ENCODE measurements around the gene POU2AF3. TPM values are rescaled to one million over a fixed set of nuclear protein-coding genes. Genes with fewer than 3 reads are reported as not detected.

The POU2AF3 gene
- total and polyA plus RNA-seq, 2 of the 4 experiments (the other 2 are of a cell fraction) = 0.17 TPM; not detected in 1

GRCh38 chr11:111260811-111261210 is 37.5 kb upstream of the POU2AF3 start:
- H2AFZ ChIP-seq (replicated peaks; ENCODE audit: low read length, poor library complexity) = no peak overlapping the region
- no peak overlapping the region for H2AK9ac ChIP-seq (replicated peaks; ENCODE audit: low read depth, low read length, poor library complexity)
- dilution Hi-C loops (cut with HindIII; ENCODE audit: low sequenced_read_pairs, unreplicated experiment) (no loop called here), intact Hi-C loops (cut with micrococcal nuclease) (no loop called here), in situ Hi-C loops (cut with MboI; ENCODE audit: low sequenced_read_pairs) (no loop called here)
- no TSS peak for BruUV-seq (replicated peaks)
- no peak overlapping the region for H4K91ac ChIP-seq (ENCODE audit: insufficient read depth, low read depth, low read length)
- no peak overlapping the region for H3K18ac ChIP-seq (ENCODE audit: low read depth, low read length)
- H2BK15ac ChIP-seq (ENCODE audit: low read depth, low read length) = no peak overlapping the region
- no peak overlapping the region for H3K14ac ChIP-seq (replicated peaks; ENCODE audit: low read depth, low read length)
- no peak overlapping the region for H3K56ac ChIP-seq (ENCODE audit: extremely low read depth, insufficient read depth, low read length)
- H4K5ac ChIP-seq (ENCODE audit: low read depth, low read length) = no peak overlapping the region
- DNase-seq = no peak
- H3K23ac ChIP-seq (ENCODE audit: low read depth, low read length) = no peak overlapping the region
- H3K27me3 ChIP-seq (ENCODE audit: control insufficient read depth, insufficient read depth, low read length) = peaks cover 28% of the 10 kb centered on the region
- no peak for ATAC-seq (ENCODE audit: low read depth)
- no peak overlapping the region for H3K4me2 ChIP-seq (ENCODE audit: low read depth, low read length)
- no peak overlapping the region for H2BK120ac ChIP-seq (ENCODE audit: low read depth, low read length)
- no peak overlapping the region for H3K4me3 ChIP-seq (ENCODE audit: insufficient read depth, low read depth, low read length)
- no peak overlapping the region for H3K9ac ChIP-seq (ENCODE audit: low read depth, low read length)
- H3K27ac ChIP-seq (ENCODE audit: insufficient read depth, low read length) = no peak overlapping the region
- H3K4ac ChIP-seq (ENCODE audit: low read depth, low read length) = no peak overlapping the region
- no peaks in the 10 kb centered on the region for H3K79me1 ChIP-seq (ENCODE audit: low read depth in 1 of 2, low read length in 2 of 2)
- no peak overlapping the region for H4K8ac ChIP-seq (ENCODE audit: low read depth in 2 of 2, low read length in 2 of 2)
- no peak overlapping the region for H2BK20ac ChIP-seq (ENCODE audit: low read depth, low read length)
- no peaks in the 10 kb centered on the region for H4K20me1 ChIP-seq (ENCODE audit: insufficient read depth, low read length)
- H2AK5ac ChIP-seq (ENCODE audit: low read depth, low read length) = no peak overlapping the region
- CTCF ChIA-PET = no interaction called here
- no peaks in the 10 kb centered on the region for H3K9me1 ChIP-seq (ENCODE audit: insufficient read depth, low read length)
- H3K4me1 ChIP-seq (ENCODE audit: control insufficient read depth, insufficient read depth, low read length) = no peaks in the 10 kb centered on the region
- no peaks in the 10 kb centered on the region; the same call in 1 of the 2 replicates for H3K9me3 ChIP-seq (ENCODE audit: control insufficient read depth, insufficient read depth, low read length)
- POLR2A ChIA-PET (ENCODE audit: unreplicated experiment) = no interaction called here
- H3K36me3 ChIP-seq (ENCODE audit: control insufficient read depth, insufficient read depth, low read length) = no peaks in the 10 kb centered on the region
- WGBS, 2 experiments (ENCODE audit: extremely low coverage in 2 of 2, insufficient read length in 1 of 2) = 86% methylated on average over 3 of the region's 4 CpGs; no CpG with 5 or more reads in 1 of the 2 experiments
- no peak overlapping the region for H2BK5ac ChIP-seq (ENCODE audit: low read depth, low read length, poor library complexity, severe bottlenecking)
- no peak for TF ChIP-seq POLR2A (IDR thresholded peaks at IDR 0.05; ENCODE audit: low read depth, low read length)
- no peak for TF ChIP-seq USF2 (IDR thresholded peaks at IDR 0.05; ENCODE audit: low read depth, low read length)
- TF ChIP-seq FOS (IDR thresholded peaks at IDR 0.05; ENCODE audit: low read depth, low read length) = no peak
- TF ChIP-seq BHLHE40 (IDR thresholded peaks at IDR 0.05; ENCODE audit: low read depth, low read length) = no peak
- TF ChIP-seq MXI1 (IDR thresholded peaks at IDR 0.05; ENCODE audit: borderline replicate concordance, low read depth, low read length) = no peak
- no peak for TF ChIP-seq RFX5 (IDR thresholded peaks at IDR 0.05; ENCODE audit: low read depth, low read length)
- no peak for TF ChIP-seq RCOR1 (IDR thresholded peaks at IDR 0.05; ENCODE audit: insufficient replicate concordance, low read length)
- TF ChIP-seq NFE2L2 (IDR thresholded peaks at IDR 0.05; ENCODE audit: low read depth, low read length) = no peak
- TF ChIP-seq ELK1 (IDR thresholded peaks at IDR 0.05; ENCODE audit: borderline replicate concordance, low read depth, low read length) = no peak
- no peak for TF ChIP-seq MAFK (IDR thresholded peaks at IDR 0.05; ENCODE audit: low read depth, low read length)
- TF ChIP-seq CEBPB (IDR thresholded peaks at IDR 0.05; ENCODE audit: low read depth, low read length) = no peak
- no peak for TF ChIP-seq CTCF (conservative IDR thresholded peaks at IDR 0.05; ENCODE audit: low read depth, low read length)
- TF ChIP-seq RAD21 (IDR thresholded peaks at IDR 0.05; ENCODE audit: low read length) = no peak
- no peak for TF ChIP-seq MAZ (IDR thresholded peaks at IDR 0.05; ENCODE audit: borderline replicate concordance, low read depth, low read length)
- no peak for TF ChIP-seq CHD1 (IDR thresholded peaks at IDR 0.05; ENCODE audit: low read depth, low read length)
- TF ChIP-seq SMC3 (IDR thresholded peaks at IDR 0.05; ENCODE audit: low read depth, low read length) = no peak

All from IMR-90 (cell line).